G401 (cell line): ENCODE measurements around the gene DNAH12. TPM values are rescaled to one million over a fixed set of nuclear protein-coding genes. Genes with fewer than 3 reads are reported as not detected.
A peak's percentile ranks its signal among the peaks of the same experiment; 100 is the strongest.
"Not testable (repeated sequence)": the region's sequence is repeated elsewhere in the genome, so short reads cannot be mapped to it uniquely, and the experiment has no call there.

Experiments
- DNase-seq: peaks from one replicate; pipeline ENCODE4 v3.0.0-alpha.2; 2015; ENCODE audit warnings: low spot score
- in situ Hi-C: cut with HindIII; loops from 2 replicates; pipeline ENCODE4 v1.10.0; 2016; ENCODE audit warnings: low sequenced_read_pairs, mixed read lengths
- total RNA-seq: library from RNA; depleted of rRNA; stranded (reverse); fragments of >200 nt; shearing (Covaris generic); gene quantifications from 2 replicates; pipeline ENCODE4 v1.2.3, GENCODE V29; 2014

DNAH12 gene
- total RNA-seq, 1 experiment from 2014 or later, result not detected

- DNase-seq, in situ Hi-C loops: not testable (repeated sequence)
Observed at GRCh38 chr3:57438460-57438859, 105.7 kb downstream of the DNAH12 start.

GRCh38 chr3:57436195-57436761 is 107.9 kb downstream of the DNAH12 start:
- in situ Hi-C loops, result no loop called here
- no peak for DNase-seq

- in situ Hi-C loops, result no loop called here
- DNase-seq, result peak; percentile 16
Observed at GRCh38 chr3:57434041-57434440, 110.1 kb downstream of the DNAH12 start.

- in situ Hi-C loops, result no loop called here
- DNase-seq, result no peak
Observed at GRCh38 chr3:57423335-57423734, 120.8 kb downstream of the DNAH12 start.

- in situ Hi-C loops, result no loop called here
- no peak for DNase-seq
Observed at GRCh38 chr3:57421336-57421735, 122.8 kb downstream of the DNAH12 start.

- in situ Hi-C loops, result no loop called here
- no peak for DNase-seq
Observed at GRCh38 chr3:57420001-57420400, 124.1 kb downstream of the DNAH12 start.

- in situ Hi-C loops, result no loop called here
- DNase-seq, result no peak
Observed at GRCh38 chr3:57411715-57412114, 132.4 kb downstream of the DNAH12 start.

- in situ Hi-C loops, result no loop called here
- no peak for DNase-seq
Observed at GRCh38 chr3:57409471-57409870, 134.7 kb downstream of the DNAH12 start.

- no peak for DNase-seq
- in situ Hi-C loops, result no loop called here
Observed at GRCh38 chr3:57402675-57403074, 141.5 kb downstream of the DNAH12 start.

GRCh38 chr3:57397175-57398026 is 146.7 kb downstream of the DNAH12 start:
- peak; percentile 7 for DNase-seq
- in situ Hi-C loops, result no loop called here

GRCh38 chr3:57393977-57394376 is 150.2 kb downstream of the DNAH12 start:
- in situ Hi-C loops, result no loop called here
- DNase-seq, result no peak

GRCh38 chr3:57391767-57392166 is 152.4 kb downstream of the DNAH12 start:
- DNase-seq, result no peak
- in situ Hi-C loops, result no loop called here

GRCh38 chr3:57389271-57389670 is 154.9 kb downstream of the DNAH12 start:
- in situ Hi-C loops, result no loop called here
- DNase-seq, result no peak

- in situ Hi-C loops, result no loop called here
Observed at GRCh38 chr3:57386307-57386706, 157.8 kb downstream of the DNAH12 start.

GRCh38 chr3:57385498-57385897 is 158.6 kb downstream of the DNAH12 start:
- in situ Hi-C loops, result no loop called here
- DNase-seq, result no peak

More at GRCh38 chr3:57386307-57386706, 157.8 kb downstream of the DNAH12 start:
- no peak for DNase-seq

GRCh38 chr3:57383838-57384237 is 160.3 kb downstream of the DNAH12 start:
- DNase-seq, result no peak
- in situ Hi-C loops, result no loop called here

- in situ Hi-C loops, result no loop called here
- no peak for DNase-seq
Observed at GRCh38 chr3:57383406-57383805, 160.7 kb downstream of the DNAH12 start.

GRCh38 chr3:57382933-57383332 is 161.2 kb downstream of the DNAH12 start:
- in situ Hi-C loops, result no loop called here
- no peak for DNase-seq

GRCh38 chr3:57370341-57370740 is 173.8 kb downstream of the DNAH12 start:
- in situ Hi-C loops, result no loop called here
- no peak for DNase-seq

- in situ Hi-C loops, DNase-seq: not testable (repeated sequence)
Observed at GRCh38 chr3:57365089-57365488, 179.1 kb downstream of the DNAH12 start.

- not testable (repeated sequence) for DNase-seq
- in situ Hi-C loops, result loop anchor here (10.0 kb wide), 1 partner anchor 61 kb away; the partner anchor contains the start of gene ASB14
Observed at GRCh38 chr3:57356275-57356674, 187.9 kb downstream of the DNAH12 start.
